Kidney tubule cell (primary cell): Measurements from ENCODE around the gene BCL11A.
A peak's percentile ranks its signal among the peaks of the same experiment; 100 is the strongest.

Experiments
- DNase-seq: peaks from one replicate; pipeline ENCODE4 v3.0.0-alpha.2; 2018; ENCODE audit warnings: low spot score

The BCL11A gene

DNA sequence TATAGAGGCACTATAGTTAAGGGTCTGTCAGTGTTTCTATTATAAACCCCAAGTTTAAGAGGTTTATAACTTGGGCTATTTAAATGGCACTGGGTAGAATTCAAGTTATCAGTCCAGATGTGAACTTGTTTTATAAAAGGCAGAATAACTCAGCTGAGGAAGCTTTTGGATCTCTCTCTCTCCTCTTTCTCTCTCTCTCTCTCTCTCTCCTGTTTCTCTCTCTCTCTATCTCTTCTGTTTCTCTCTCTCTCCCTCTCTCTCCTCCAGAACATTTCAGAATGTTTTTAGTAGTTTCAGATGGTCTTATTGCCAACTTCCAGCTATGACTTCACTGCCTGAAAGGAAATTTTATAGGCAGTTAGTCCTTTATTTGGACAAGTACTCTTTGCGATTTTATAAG, 6.4 kb upstream of the BCL11A start:
- DNase-seq, result no peak

- no peak for DNase-seq
These were observed 5.1 kb upstream of the BCL11A start for GRCh38 chr2:60558536-60558935.

DNA sequence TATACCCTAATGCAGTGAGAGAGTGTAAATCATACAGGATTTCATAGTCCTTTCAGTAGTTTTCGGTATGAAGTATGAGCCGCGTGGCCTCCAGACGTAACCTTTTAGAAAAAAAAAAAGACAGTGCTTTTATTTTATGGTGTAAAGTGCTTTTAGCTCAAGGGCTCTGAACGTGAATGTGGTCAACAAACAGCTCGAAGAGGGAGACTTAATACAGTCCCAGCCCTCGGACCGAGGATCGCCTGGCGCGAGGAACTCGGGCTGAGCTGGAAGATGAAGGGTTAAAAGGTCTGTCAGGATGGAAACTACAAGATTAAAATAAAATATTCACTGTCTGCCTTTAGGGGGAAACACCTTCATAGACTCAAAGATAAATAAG, 4.0 kb upstream of the BCL11A start:
- no peak for DNase-seq

GRCh38 chr2:60556576-60557485, 3.4 kb upstream of the BCL11A start:
- no peak for DNase-seq

DNA sequence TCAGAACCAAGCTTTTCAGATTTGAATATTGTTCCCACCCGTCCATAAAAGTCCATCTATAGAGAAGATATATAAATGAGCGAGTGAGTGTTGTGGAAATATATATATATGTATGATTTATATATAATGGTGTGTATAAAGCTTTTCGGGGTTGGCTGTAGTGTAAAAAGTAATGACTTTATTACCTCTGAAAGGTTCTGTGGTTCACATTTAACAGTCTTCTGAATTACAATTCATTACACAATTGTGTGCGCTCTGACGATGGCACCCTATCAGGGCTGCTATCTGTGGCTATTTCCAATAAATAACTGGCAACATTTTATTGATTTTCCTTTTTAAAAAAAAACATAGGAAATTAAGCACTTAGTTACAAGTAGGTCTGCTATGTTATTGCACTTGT, 2.7 kb upstream of the BCL11A start:
- DNase-seq, result no peak

DNA sequence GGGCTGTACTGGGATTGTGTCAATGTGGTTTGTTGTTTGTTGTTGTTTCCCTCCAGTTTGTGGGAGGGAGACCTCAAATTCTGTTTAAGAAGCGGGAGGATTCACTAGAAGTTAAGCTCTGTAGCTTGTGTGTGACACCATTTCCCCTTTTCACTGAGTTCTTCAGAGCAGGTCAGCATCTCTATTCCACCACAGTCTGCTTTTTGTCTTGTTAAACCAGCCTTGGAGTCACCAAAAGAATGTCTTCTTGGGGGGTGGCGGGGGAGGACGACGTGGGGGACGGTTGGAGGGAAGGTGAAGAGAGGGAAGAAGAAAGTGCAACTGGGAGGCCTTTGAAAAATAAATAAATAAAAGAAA, 2.3 kb upstream of the BCL11A start:
- DNase-seq, result no peak

DNA sequence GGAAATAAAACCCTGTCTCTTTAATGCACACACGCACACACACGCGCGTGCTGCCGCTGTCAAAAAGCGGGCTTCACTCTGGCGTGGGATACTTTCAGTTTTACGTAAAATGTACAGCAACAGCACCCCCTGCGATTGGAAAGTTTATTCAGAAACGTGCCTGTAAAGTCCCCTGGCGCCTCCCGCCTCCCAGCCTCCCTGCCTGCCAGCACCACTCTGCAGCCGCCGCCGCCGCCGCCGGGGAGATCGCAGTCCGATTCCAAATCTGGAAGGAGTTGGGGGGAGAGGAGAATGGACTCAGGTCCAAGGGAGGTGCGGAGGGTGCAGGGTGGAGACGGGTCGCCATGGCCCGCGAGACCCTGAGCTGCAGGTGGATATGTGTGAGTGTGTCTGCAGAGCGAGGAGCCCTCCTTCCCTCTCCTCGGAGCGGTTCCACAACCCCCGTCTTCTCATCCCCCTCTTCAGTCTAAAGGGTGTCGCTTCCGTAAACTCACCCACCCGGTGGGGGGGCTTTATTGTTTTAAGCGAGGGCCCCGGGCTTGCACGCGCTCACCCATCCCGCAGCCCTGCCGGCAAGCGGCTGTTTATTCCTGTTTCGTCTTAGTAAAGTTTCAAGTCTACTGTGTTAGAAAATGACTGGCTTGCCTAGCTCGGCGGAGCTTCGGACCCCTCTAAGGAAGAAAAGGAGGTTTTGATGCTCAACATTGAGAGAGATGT, 1.8 kb upstream of the BCL11A start:
- peak; percentile 56 for DNase-seq

DNA sequence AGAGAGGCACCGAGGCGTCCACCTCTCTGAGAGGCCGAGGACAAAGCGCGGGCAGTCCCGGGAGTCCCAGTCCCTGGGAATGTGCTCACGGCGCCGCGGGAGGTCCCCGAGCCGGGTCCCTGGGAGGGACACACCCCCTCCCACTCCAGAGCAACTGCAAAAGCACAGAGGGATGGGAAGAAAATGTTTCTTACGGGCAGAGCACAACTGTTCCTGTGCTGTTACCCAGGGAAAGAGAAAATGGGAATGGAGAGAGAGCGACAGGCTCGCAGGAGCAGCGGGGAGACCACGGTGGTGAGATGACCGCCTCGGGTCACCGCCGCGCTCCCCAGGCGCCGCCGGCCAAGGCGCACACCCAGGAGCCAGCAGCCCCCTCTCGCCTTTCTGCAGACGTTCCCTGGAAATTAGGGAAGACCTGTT, 1.2 kb upstream of the BCL11A start:
- DNase-seq, result peak; percentile 29

DNA sequence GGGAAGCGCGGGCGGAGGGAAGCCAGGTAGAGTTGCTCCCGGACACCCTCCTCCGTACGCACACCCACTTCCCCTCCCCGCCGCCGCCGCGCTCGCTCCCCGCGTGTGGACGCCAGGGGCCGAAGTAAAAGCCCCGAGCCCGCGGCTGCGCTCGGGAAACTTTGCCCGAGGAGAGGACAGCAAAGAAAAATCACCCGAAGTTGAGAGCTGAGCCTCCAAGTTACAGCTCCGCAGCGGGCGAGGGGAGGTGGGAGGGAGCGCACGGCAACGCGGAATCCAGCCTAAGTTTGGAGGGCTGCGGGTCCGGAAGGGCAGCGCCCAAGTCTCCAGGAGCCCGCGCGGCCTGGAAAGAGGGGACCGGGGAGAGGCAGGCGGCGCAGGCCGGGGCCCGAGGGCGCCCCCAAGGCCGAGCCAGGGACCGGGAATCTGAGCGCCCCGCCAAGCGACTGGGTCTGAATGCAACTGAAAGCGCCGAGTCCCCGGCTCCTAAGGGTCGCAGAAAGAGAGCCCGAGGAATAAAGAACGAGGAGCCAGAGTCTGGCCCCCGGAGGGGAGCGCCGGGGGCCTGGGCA, 706 bp upstream of the BCL11A start:
- peak; percentile 41 for DNase-seq

GRCh38 chr2:60552851-60553494, 481 bp downstream of the BCL11A start:
- no peak for DNase-seq

DNA sequence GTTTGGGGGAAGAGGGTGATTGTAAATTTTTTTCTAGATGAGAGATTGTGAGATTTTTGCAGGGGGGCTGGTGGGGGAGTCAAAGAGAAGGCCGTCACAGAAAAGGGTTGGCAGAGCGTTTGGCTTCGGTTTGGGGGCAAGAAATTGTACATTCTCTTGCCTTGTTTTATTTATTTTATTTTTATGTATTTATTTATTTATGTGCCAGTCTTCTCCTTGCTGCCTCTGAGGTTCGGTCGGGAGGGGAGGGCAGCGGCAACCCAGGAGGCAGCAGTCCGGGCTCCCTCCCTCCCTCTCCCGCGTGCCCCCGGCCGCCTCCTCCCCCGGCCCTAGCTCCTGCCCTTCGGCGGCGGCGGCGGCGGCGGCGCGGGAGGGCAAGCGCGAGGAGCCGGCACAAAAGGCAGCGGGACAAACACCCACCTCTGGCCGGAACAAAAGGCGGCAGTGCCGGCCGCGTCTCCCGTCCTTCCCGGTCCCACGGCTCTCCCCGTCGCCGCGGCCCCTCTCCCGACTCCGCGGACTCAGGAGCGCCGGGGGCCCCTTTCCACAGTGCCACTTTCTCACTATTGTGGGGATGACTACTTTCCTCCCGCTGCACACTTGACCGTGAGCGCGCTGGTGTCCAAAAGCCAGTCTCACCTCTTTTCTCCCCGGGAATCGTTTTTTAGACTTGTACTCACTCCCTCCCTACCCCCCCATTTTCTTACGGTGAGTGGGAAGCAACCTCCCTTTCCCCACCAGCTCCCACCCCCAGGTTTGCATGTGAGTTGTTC, 1.2 kb downstream of the BCL11A start:
- peak; percentile 45 for DNase-seq

DNA sequence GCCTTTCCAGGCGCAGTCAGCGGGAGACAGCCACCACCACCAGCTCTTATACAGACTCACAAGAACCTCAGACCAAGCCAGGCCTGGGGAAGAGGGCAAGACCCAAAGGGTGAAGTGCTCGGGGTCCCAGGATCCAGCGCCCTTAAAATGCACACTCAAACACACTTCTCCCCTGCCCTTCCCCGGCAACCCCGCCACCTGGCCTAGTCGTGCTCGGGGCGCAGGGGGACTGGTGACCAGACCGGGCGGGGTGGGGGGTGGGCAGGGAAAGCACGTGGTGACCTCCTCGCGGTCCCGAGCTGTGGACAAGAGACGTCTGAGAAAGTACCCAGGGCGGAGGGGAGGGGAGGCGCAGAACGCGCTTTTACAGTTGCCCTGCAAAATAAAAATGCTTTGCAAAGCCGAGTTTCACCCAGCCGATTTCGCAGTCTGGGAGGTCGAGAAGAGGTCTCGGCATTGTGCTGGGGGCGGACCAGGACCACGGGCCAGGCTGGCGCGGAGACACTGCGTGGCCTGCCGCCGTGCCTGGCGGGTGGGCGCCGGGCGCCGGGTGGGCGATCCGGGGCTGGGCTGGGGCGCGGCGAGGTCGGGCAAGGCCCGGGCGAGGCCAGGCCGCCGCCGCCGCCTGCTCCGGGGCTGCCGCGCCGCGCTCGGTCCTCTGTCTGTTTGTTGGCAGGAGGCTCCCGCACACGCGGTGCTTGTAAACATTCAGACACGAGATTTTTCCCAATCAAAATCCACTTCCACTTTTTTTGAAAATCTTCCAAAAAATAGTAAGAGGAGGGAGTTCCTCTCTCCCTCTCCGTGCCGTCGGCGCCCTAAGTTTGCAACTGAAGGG, 2.0 kb downstream of the BCL11A start:
- peak; percentile 13 for DNase-seq

DNA sequence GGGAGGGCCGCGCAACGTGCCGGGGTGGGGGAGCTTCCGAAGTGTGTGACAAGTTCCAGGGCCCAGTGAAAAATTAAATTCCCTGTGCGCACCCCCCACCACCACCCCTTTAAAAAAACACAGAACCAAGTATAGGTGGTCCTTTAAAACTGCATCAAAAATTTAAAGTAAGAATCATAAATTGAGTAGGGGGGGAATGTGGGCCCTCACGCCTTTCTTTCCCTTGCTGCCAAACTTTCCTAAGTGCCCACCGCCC, 2.5 kb downstream of the BCL11A start:
- DNase-seq, result no peak

DNA sequence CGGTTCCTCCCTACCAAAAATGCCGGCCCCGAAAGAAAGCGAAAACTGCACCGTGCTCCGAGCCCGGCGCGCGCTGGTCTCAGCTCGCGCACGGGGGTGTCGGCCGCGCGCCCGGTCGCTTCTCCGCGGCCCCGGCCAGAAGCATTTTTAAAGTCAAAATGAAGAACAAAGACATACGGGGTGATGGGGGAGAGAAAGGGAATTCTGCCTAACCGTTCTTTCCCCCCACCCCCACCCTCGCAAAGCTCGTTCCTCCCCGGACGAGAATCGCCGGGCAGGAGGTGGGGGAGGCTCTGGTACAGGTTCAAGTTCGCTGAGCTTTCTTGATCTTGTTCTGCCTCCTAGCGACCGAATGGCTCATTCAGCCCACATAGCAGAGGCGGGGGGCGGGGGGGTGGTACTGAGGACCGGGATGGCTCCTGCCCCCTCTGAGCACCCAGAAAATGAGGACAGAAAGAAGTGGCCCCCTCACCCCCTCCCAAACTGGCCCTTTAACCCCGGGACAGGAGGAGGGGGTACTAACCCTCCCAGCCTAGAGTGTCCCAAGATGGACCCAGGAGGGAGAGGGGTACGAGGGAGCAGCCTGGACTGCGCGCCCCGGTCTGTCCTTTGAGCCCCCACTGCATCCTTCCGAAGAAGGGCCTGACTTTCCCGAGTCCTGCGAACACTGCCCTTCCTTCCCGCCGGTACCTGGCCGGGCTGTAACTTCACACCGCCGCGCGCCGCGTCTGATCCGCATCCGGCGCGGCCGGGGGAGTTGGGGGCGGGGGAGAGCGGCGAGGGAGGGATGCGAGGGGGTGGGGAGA, 3.1 kb downstream of the BCL11A start:
- DNase-seq, result peak; percentile 83

GRCh38 chr2:60549928-60550177, 3.6 kb downstream of the BCL11A start:
- no peak for DNase-seq

DNA sequence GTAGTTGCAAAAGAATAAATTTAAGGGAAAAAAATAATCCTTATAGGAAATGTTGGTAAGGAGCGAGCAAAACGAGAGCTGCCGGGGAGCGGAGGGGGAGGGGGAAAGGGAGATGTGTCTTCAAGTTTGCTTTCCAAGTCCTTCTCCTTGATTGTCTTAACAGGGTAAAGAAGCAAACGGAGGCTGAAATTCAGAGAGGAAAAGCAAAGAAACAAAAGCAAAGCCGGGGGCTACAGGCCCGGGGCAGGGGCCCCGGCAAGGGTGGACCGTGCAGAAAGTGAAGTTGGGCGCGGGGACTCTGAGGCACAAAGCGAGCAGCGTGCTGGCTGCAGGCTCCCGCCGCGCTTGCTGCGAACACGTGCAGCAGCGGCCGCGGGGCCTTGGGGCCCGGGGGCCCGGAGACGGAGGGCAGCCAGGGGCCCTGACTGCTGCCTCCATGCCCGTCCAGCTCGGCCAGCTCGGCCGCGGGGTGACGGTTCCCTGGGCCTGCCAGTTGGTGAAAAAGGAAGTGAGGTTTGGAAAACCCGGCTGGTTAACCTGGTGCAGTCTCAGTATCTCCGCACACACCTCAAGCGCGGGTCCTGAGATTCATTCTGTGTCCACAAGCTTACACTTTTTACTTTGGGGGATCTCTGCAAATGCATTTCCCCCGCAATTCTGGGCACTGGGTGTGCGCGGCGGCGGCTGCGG, 4.1 kb downstream of the BCL11A start:
- DNase-seq, result peak; percentile 29

DNA sequence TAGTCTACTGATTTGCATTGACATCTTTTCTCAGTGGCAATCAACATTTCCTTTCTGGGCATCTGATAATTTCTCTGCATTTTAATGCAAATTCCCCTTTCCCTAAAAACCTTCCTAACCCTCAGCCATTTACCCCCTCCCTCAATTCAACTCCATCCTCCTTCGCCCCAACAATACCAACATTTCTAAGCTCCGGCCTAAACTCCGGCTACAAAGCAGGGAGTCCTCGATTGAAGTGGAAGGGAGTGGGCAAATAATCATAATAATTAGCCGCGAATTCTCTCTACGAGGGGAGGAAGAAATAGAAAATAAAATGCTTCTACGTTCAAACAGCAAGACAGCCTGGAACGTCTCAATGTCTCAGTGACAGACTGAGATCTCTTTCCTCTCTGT, 4.6 kb downstream of the BCL11A start:
- no peak for DNase-seq

DNA sequence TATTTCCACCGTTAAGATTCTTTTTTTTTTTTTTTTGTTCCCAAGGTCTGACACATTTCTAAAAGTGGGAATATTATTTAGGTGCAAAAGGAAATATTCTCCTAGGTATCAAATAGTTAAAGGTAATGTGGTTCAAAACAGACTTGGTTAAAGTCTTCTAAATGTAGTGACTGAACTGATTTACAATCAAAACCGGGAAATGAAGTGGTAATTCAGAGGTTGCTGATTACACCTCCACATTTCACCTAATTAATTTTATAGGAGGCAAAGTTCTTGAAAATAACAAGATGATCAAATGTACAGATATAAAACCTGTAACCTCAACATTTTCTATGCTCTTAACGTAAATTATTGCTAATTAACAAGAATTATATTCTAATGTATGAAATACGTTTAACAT, 5.1 kb downstream of the BCL11A start:
- no peak for DNase-seq

DNA sequence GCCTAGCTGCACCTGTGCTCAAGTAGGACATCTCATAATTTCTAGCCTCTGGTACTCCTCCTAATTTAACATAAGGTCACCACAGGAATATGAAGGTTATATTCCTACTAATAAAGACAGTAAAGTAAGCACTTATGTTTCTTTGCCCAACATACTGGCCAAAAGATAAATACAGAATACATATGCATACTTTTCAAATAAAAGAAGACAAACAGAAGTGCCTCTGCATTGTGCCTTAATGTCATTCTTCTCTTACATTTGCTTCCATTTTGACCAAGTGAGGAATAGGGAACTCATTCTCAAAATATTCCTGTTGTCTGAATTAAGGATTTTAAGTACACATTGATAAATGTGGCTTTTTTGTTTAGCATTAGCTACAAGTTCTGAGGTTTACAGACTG, 5.6 kb downstream of the BCL11A start:
- DNase-seq, result no peak

- DNase-seq, result no peak
These were observed 6.6 kb downstream of the BCL11A start for GRCh38 chr2:60546756-60547420.
